ENCODE measurements around the gene RAX2.

Gene RAX2

GRCh38 chr19:3750211-3750610 lies 21.8 kb downstream of the RAX2 start:
- DNase-seq (ENCODE audit: insufficient read length) (no peak), FAIRE-seq (no peak)
- no peak for TF ChIP-seq TAF1 (IDR thresholded peaks at IDR 0.05; ENCODE audit: borderline replicate concordance, low read depth, low read length)
- TF ChIP-seq POLR2A (IDR thresholded peaks at IDR 0.05; ENCODE audit: low read depth, low read length) = no peak
- no peak for TF ChIP-seq POLR2AphosphoS5 (IDR thresholded peaks at IDR 0.05; ENCODE audit: low read depth, low read length)

DNA sequence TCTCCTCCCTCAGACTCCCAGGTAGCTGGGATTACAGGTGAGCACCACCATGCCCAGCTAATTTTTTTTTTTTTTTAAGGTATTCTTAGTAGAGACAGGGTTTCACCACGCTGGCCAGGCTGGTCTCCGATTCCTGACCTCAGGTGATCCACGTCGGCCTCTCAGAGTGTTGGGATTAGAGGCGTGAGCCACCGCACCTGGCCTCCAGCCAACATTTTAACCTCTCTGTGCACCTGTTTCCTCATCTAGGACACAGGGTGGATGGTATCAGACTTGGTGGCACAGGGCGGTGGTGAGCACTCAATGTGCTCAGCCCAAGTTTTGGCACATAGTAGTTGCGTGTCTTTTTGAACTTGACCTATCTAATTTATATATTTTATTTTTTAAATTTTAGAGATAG lies 23.1 kb downstream of the RAX2 start:
- no peak for FAIRE-seq
- no peak for DNase-seq (ENCODE audit: insufficient read length)
- TF ChIP-seq POLR2A (IDR thresholded peaks at IDR 0.05; ENCODE audit: low read depth, low read length) = no peak
- no peak for TF ChIP-seq TAF1 (IDR thresholded peaks at IDR 0.05; ENCODE audit: borderline replicate concordance, low read depth, low read length)
- no peak for TF ChIP-seq POLR2AphosphoS5 (IDR thresholded peaks at IDR 0.05; ENCODE audit: low read depth, low read length)

GRCh38 chr19:3746371-3747056 lies 25.5 kb downstream of the RAX2 start:
- no peak for TF ChIP-seq POLR2A (IDR thresholded peaks at IDR 0.05; ENCODE audit: low read depth, low read length)
- no peak for TF ChIP-seq POLR2AphosphoS5 (IDR thresholded peaks at IDR 0.05; ENCODE audit: low read depth, low read length)
- TF ChIP-seq TAF1 (IDR thresholded peaks at IDR 0.05; ENCODE audit: borderline replicate concordance, low read depth, low read length) = no peak
- no peak for DNase-seq (ENCODE audit: insufficient read length)
- no peak for FAIRE-seq

DNA sequence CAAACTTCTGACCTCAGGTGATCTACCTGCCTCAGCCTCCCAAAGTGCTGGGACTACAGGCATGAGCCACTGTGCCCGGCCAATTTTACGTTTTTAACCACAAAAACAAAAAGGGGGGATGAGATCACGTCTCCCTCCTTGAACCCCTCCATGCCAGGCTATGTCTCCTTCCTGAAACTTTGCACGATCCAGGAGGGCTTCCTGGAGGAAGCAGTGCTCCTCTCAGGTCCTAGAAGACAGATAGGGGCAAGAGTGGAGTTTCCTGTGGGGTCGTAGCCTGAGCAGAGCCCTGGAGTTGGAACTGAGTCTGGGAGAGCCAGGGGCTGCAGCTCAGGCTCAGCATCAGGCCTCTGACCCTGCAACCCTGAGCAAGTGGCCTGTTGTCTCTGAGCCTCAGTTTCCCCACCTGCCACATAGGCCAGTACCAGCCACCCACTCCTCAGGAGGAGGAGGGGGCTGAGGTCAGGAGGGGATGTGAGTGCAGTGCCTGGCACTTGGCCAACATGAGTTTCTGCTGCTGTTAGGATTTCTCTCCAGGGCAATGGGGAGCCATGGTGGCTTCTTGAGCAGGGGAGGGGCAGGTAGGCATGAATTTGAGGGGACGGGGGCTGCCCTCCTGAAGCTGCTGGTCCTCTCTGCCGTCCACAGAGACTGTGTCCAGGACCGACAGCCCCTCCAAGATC lies 26.5 kb downstream of the RAX2 start:
- DNase-seq (ENCODE audit: insufficient read length) = no peak
- no peak for TF ChIP-seq POLR2A (IDR thresholded peaks at IDR 0.05; ENCODE audit: low read depth, low read length)
- no peak for TF ChIP-seq TAF1 (IDR thresholded peaks at IDR 0.05; ENCODE audit: borderline replicate concordance, low read depth, low read length)
- no peak for TF ChIP-seq POLR2AphosphoS5 (IDR thresholded peaks at IDR 0.05; ENCODE audit: low read depth, low read length)
- no peak for FAIRE-seq

GRCh38 chr19:3743486-3743885 lies 28.5 kb downstream of the RAX2 start:
- FAIRE-seq = no peak
- no peak for DNase-seq (ENCODE audit: insufficient read length)

GRCh38 chr19:3740431-3740830 lies 31.6 kb downstream of the RAX2 start:
- DNase-seq (ENCODE audit: insufficient read length) = no peak
- TF ChIP-seq TAF1 (IDR thresholded peaks at IDR 0.05; ENCODE audit: borderline replicate concordance, low read depth, low read length) (no peak), POLR2A (IDR thresholded peaks at IDR 0.05; ENCODE audit: low read depth, low read length) (no peak), POLR2AphosphoS5 (IDR thresholded peaks at IDR 0.05; ENCODE audit: low read depth, low read length) (no peak)
- no peak for FAIRE-seq

More at GRCh38 chr19:3743486-3743885, 28.5 kb downstream of the RAX2 start:
- TF ChIP-seq POLR2A (IDR thresholded peaks at IDR 0.05; ENCODE audit: low read depth, low read length) = no peak
- TF ChIP-seq POLR2AphosphoS5 (IDR thresholded peaks at IDR 0.05; ENCODE audit: low read depth, low read length) = no peak
- TF ChIP-seq TAF1 (IDR thresholded peaks at IDR 0.05; ENCODE audit: borderline replicate concordance, low read depth, low read length) = no peak

DNA sequence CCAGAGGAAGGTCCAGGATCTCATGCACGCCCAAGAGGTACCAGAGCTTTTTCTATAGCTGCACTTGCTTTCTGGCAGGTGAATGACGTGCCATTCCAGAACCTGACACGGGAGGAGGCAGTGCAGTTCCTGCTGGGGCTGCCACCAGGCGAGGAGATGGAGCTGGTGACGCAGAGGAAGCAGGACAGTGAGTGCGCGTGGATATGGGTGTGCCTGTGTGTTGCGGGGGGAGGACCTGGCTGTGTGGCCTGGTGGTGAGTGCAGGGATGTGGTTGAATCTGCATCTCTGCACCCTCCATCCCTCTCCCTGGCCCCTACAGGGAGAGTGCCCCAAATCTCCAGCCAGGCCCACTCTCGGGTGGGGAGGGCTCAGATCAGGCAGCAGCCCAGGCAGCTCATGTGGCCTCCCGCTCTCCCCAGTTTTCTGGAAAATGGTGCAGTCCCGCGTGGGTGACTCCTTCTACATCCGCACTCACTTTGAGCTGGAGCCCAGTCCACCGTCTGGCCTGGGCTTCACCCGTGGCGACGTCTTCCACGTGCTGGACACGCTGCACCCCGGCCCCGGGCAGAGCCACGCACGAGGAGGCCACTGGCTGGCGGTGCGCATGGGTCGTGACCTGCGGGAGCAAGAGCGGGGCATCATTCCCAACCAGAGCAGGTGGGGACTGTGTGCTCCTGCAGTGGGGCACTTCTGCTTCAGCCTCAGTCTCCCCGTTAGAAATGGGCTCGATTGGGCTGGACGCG lies 33.4 kb downstream of the RAX2 start:
- FAIRE-seq = no peak
- no peak for DNase-seq (ENCODE audit: insufficient read length)
- no peak for TF ChIP-seq POLR2A (IDR thresholded peaks at IDR 0.05; ENCODE audit: low read depth, low read length)
- TF ChIP-seq POLR2AphosphoS5 (IDR thresholded peaks at IDR 0.05; ENCODE audit: low read depth, low read length) = no peak

GRCh38 chr19:3737487-3738205 lies 34.4 kb downstream of the RAX2 start:
- no peak for TF ChIP-seq POLR2A (IDR thresholded peaks at IDR 0.05; ENCODE audit: low read depth, low read length)
- TF ChIP-seq TAF1 (IDR thresholded peaks at IDR 0.05; ENCODE audit: borderline replicate concordance, low read depth, low read length) = no peak
- TF ChIP-seq POLR2AphosphoS5 (IDR thresholded peaks at IDR 0.05; ENCODE audit: low read depth, low read length) = no peak

DNA sequence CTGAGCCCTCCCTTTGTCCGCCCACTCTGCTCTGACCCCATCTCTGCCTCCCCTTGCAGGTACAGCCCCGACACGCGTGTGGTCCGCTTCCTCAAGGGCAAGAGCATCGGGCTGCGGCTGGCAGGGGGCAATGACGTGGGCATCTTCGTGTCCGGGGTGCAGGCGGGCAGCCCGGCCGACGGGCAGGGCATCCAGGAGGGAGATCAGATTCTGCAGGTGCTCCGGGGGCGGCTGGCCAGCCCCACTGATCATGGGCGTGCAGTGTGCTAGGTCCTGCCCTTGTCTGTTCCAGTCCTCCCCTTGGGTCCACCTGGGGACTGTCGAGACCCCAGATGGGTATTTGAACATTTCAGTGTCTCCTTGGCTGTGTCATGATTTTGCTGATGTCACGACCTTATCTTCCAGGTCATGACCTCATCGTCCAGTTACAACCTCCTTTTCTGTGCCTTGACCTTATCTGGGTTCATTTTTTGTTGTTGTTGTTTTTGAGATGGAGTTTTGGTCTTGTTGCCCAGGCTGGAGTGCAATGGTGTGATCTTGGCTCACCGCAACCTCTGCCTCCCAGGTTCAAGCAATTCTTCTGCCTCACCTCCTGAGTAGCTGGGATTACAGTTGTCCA lies 35.8 kb downstream of the RAX2 start:
- FAIRE-seq = no peak
- DNase-seq (ENCODE audit: insufficient read length) = no peak
- TF ChIP-seq POLR2AphosphoS5 (IDR thresholded peaks at IDR 0.05; ENCODE audit: low read depth, low read length) (no peak), POLR2A (IDR thresholded peaks at IDR 0.05; ENCODE audit: low read depth, low read length) (no peak), TAF1 (IDR thresholded peaks at IDR 0.05; ENCODE audit: borderline replicate concordance, low read depth, low read length) (no peak)

More at GRCh38 chr19:3737487-3738205, 34.4 kb downstream of the RAX2 start:
- DNase-seq (ENCODE audit: insufficient read length) = no peak
- no peak for FAIRE-seq

- DNase-seq (ENCODE audit: insufficient read length) = no peak
- FAIRE-seq = no peak
- no peak for TF ChIP-seq POLR2AphosphoS5 (IDR thresholded peaks at IDR 0.05; ENCODE audit: low read depth, low read length)
- no peak for TF ChIP-seq POLR2A (IDR thresholded peaks at IDR 0.05; ENCODE audit: low read depth, low read length)
- no peak for TF ChIP-seq TAF1 (IDR thresholded peaks at IDR 0.05; ENCODE audit: borderline replicate concordance, low read depth, low read length)
Observed at GRCh38 chr19:3734310-3734600, 37.8 kb downstream of the RAX2 start.
